A673 (cell line): ENCODE measurements around the gene DNM1.

Experiments used
- CTCF ChIP-seq: fragments of 300-800, 200-600 bp; sonication (generic); conservative IDR thresholded peaks from 2 replicates; pipeline ENCODE4 v1.5.1; 2017; ENCODE audit warnings: low read depth, mild to moderate bottlenecking, antibody characterized with exemption, low read length, moderate library complexity, mixed read lengths
- EZH2 ChIP-seq: fragments of 200-600 bp; sonication (generic); IDR thresholded peaks from 2 replicates; pipeline ENCODE4 v1.6.1; 2017; ENCODE audit warnings: borderline replicate concordance, low read depth, mild to moderate bottlenecking, mixed read lengths, antibody characterized with exemption, low read length; ENCODE audit not compliant: poor library complexity, severe bottlenecking

DNA sequence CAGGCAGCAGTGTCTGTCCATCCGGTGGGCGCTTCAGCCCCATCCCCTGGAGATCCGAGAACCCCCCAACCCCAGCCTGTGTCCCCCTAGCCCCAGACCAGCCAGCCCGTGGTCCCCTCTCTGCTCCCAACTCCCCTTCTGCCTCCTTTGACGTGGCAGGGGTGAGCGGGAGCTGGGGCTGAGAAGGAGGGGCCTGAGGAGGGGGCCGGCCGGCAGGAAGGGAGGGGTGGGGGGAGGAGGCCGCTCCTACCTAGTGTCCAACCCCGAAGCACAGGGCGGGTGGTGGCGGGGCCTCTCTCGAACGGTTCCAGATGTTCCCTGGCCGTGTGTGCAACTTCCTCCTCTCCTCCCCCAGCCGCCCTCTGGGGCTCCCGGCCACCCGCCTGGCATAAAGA is 41.7 kb downstream of the DNM1 start:
- TF ChIP-seq CTCF: no peak
- TF ChIP-seq EZH2: no peak
